WI38 (cell line): ENCODE data around the gene PCDH15.

ENCODE experiments used
- H3K4me3 ChIP-seq: 2 replicates; pipeline ENCODE4 v1.5.1; 2011; ENCODE audit warnings: low read depth, mild to moderate bottlenecking, control low read depth, low read length
- TF ChIP-seq, protein P1 (sequence below): IDR thresholded peaks from 2 replicates; pipeline ENCODE4 v1.5.1; 2012; ENCODE audit warnings: low read depth, mild to moderate bottlenecking, control low read depth, low read length

Gene PCDH15

GRCh38 chr10:54063514-54063913, 737.5 kb downstream of the PCDH15 start:
- TF ChIP-seq, protein P1, sequence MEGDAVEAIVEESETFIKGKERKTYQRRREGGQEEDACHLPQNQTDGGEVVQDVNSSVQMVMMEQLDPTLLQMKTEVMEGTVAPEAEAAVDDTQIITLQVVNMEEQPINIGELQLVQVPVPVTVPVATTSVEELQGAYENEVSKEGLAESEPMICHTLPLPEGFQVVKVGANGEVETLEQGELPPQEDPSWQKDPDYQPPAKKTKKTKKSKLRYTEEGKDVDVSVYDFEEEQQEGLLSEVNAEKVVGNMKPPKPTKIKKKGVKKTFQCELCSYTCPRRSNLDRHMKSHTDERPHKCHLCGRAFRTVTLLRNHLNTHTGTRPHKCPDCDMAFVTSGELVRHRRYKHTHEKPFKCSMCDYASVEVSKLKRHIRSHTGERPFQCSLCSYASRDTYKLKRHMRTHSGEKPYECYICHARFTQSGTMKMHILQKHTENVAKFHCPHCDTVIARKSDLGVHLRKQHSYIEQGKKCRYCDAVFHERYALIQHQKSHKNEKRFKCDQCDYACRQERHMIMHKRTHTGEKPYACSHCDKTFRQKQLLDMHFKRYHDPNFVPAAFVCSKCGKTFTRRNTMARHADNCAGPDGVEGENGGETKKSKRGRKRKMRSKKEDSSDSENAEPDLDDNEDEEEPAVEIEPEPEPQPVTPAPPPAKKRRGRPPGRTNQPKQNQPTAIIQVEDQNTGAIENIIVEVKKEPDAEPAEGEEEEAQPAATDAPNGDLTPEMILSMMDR = no peak
- no peak overlapping the region for H3K4me3 ChIP-seq

- H3K4me3 ChIP-seq = no peak overlapping the region
- TF ChIP-seq, protein P1 = no peak
These were observed 740.5 kb downstream of the PCDH15 start for GRCh38 chr10:54060572-54060971.

- H3K4me3 ChIP-seq = no peak overlapping the region
- TF ChIP-seq, protein P1 = no peak
These were observed 743.7 kb downstream of the PCDH15 start for GRCh38 chr10:54057357-54057756.

- TF ChIP-seq, protein P1 = no peak
- no peak overlapping the region for H3K4me3 ChIP-seq
These were observed 774.7 kb downstream of the PCDH15 start for GRCh38 chr10:54026340-54026739.

DNA sequence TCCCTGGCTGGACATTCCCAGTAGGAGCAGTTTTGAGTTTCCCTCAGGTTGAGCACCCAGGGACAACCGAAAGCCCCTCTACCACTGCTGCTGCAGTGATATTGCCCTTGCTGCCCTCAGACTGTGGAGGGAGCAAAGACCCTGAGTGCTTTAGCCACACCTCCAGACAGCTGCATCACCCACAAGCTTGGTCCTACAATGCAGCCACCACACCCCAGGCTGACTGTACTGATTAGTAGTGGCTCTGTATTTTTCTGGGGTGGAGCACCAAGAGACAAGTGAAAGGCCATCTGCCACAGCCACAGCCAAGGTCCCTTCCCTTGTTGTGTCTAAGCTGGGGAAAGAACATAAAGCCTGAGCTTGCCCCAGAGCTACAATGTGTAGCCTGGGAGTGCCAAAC, 789.9 kb downstream of the PCDH15 start:
- TF ChIP-seq, protein P1 = no peak
- no peak overlapping the region for H3K4me3 ChIP-seq

DNA sequence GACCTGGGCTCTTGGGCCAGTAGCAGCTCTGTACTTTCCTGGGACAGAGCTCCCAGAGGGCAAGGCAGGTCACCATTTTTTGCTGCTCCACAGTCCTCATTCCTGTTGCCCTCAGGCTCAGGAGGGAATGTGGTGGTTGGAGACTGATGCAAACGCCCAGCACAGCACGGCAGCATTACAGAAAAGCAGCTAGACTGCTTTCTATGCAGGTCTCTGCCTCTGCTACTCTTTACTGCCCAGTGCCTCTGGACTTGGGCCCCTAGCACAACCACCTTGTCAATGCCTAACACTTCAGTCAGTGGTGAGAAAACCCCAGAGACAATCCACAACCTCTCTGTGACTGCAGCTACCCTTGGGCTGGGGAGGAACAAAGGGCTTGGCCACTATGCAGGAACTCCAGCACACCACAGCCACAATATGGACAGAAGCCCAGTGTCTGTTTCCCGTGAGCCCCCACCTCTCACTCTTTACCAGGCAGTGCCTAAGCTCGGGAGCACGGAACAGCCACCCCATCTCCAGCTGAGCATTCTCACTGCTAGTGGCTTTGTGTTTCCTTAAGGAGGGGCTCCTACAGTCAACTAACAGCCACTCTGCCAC, 790.6 kb downstream of the PCDH15 start:
- H3K4me3 ChIP-seq = no peak overlapping the region
- TF ChIP-seq, protein P1 = no peak

GRCh38 chr10:54009672-54010071, 791.4 kb downstream of the PCDH15 start:
- H3K4me3 ChIP-seq = no peak overlapping the region
- TF ChIP-seq, protein P1 = no peak
